AG09319 (cell line): ENCODE measurements around the gene CYFIP2.
A peak's percentile ranks its signal among the peaks of the same experiment; 100 is the strongest.
"Not testable (repeated sequence)": the region's sequence is repeated elsewhere in the genome, so short reads cannot be mapped to it uniquely, and the experiment has no call there.

Source experiments
- DNase-seq: peaks from one replicate; pipeline ENCODE4 v3.0.0-alpha.2; 2010; ENCODE audit warnings: low read depth; ENCODE audit errors: extremely low read depth
- TF ChIP-seq, protein P1 (sequence below): IDR thresholded peaks from 2 replicates; pipeline ENCODE4 v1.5.1; 2011; ENCODE audit warnings: low read depth, mild to moderate bottlenecking, inconsistent platforms, low read length, moderate library complexity

The CYFIP2 gene

GRCh38 chr5:157390551-157391297, 124.8 kb downstream of the CYFIP2 start:
- DNase-seq: no peak
- TF ChIP-seq, protein P1, sequence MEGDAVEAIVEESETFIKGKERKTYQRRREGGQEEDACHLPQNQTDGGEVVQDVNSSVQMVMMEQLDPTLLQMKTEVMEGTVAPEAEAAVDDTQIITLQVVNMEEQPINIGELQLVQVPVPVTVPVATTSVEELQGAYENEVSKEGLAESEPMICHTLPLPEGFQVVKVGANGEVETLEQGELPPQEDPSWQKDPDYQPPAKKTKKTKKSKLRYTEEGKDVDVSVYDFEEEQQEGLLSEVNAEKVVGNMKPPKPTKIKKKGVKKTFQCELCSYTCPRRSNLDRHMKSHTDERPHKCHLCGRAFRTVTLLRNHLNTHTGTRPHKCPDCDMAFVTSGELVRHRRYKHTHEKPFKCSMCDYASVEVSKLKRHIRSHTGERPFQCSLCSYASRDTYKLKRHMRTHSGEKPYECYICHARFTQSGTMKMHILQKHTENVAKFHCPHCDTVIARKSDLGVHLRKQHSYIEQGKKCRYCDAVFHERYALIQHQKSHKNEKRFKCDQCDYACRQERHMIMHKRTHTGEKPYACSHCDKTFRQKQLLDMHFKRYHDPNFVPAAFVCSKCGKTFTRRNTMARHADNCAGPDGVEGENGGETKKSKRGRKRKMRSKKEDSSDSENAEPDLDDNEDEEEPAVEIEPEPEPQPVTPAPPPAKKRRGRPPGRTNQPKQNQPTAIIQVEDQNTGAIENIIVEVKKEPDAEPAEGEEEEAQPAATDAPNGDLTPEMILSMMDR: no peak

GRCh38 chr5:157398305-157398704, 132.4 kb downstream of the CYFIP2 start:
- no peak for DNase-seq
- TF ChIP-seq, protein P1: no peak

DNA sequence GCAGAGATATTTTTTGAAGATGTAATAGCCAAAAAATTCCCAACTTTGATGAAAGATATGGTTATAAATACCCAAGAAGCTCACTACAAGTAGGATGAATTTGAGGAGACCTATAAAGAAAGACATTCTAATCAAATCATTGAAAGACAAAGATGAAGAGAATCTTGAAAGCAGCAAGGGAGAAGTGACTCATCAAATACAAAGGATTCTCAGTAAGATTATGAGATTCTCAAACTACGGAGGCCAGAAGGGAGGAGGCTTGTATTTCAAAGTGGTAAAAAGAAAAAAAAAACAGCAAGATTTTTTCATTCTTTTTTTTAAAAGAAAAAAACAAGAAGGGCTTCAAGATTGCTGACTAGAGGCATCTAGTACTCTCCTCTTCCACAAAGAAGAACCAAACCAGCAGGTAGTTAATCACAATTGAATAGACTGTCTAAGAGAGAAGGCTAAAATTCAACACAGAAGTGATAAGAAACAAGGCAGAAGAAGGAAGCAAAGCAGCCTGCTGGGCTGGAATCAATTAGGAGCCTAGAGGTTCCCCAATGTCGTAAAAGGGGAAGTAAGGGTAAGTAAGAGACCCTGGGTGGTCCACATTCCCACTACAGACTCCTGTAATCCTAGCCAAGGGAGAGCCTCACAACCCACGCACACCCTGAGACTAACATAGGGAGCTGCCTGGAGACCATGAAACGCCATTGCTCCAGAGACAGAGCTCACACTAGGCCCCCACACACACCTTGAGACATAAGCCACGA, 135.0 kb downstream of the CYFIP2 start:
- DNase-seq: no peak
- TF ChIP-seq, protein P1: no peak

GRCh38 chr5:157415838-157416237, 149.9 kb downstream of the CYFIP2 start:
- DNase-seq: no peak
- TF ChIP-seq, protein P1: no peak

GRCh38 chr5:157419521-157419920, 153.6 kb downstream of the CYFIP2 start:
- DNase-seq: not testable (repeated sequence)

- DNase-seq: not testable (repeated sequence)
These were observed 164.0 kb downstream of the CYFIP2 start for GRCh38 chr5:157429920-157430319.

DNA sequence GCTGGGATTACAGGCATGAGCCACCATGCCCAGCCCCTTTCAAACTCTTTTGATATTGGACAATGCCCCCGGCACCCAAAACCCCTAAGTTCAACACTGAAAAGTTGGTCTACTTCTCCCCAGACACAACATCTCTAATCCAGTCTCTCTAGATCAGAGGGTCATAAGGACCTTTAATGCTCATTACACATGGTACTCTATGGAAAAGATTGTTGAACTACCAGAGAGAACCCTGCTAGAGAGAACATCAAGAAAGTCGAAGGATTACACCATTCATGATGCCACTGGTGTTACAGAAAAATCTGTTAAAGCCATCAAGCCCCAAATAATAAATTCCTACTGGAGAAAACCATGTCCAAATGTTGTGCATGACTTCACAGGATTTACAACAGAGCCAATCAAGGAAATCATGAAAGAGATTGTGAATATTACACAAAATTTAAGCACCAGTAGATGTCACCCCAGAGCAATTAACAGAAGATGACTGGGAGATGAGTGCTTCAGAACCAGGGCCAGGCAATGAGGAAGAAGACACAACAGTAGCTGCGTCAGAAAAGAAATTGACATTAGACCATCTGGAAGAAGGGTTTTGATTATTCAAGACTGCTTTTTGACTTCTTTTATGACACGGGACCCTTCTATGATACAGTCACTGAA, 165.7 kb downstream of the CYFIP2 start:
- TF ChIP-seq, protein P1: peak; percentile 40

GRCh38 chr5:157434096-157434495, 168.2 kb downstream of the CYFIP2 start:
- no peak for DNase-seq
- TF ChIP-seq, protein P1: no peak

More for the DNA sequence above, 165.7 kb downstream of the CYFIP2 start:
- DNase-seq: peak; percentile 23
